ENCODE results near the gene RAP1GAP2. TPM values are rescaled to one million over a fixed set of nuclear protein-coding genes. Genes with fewer than 3 reads are reported as not detected.

The RAP1GAP2 gene
- total and polyA plus RNA-seq, 2 of the 8 experiments (the other 6 are each of a cell fraction or from before 2014, with no cell fraction given), result 24.0 to 63.8 TPM

- Histone ChIP-seq H3K23ac (ENCODE audit: insufficient read length) (no peak overlapping the region), H2BK15ac (ENCODE audit: low read length) (no peak overlapping the region), H4K5ac (ENCODE audit: insufficient read length, low read depth, low read length) (no peak overlapping the region), H2BK5ac (ENCODE audit: low read depth, low read length) (no peak overlapping the region), H3K18ac (ENCODE audit: extremely low read depth, low read length) (no peak overlapping the region), H3K27me3 (replicated peaks in 1 of 4; ENCODE audit: control insufficient read depth in 3 of 4, extremely low read depth in 1 of 4, insufficient read depth in 3 of 4, low read length in 3 of 4) (no peaks in the 10 kb centered on the region), H3K23me2 (ENCODE audit: low read depth, low read length) (no peaks in the 10 kb centered on the region), H3K4me2 (ENCODE audit: insufficient read depth in 1 of 2, low read depth in 2 of 2, low read length in 2 of 2) (no peak overlapping the region), H2AK5ac (ENCODE audit: low read depth, low read length) (no peak overlapping the region), H3K79me2 (ENCODE audit: control insufficient read depth in 1 of 2, insufficient read depth in 2 of 2, low read length in 2 of 2) (peaks cover 0 to 12% of the 10 kb centered on the region in 2 experiments; a peak in 1 of 4 replicates), H2BK20ac (ENCODE audit: low read length) (no peak overlapping the region), H2AFZ (ENCODE audit: low read length) (no peak overlapping the region), H4K20me1 (replicated peaks in 1 of 2; ENCODE audit: control insufficient read depth in 1 of 2, insufficient read depth in 2 of 2, low read length in 2 of 2) (peaks cover 6 to 13% of the 10 kb centered on the region in 2 experiments), H2BK12ac (ENCODE audit: low read depth, low read length) (no peak overlapping the region), H3K4me1 (replicated peaks in 1 of 4; ENCODE audit: control insufficient read depth in 3 of 4, insufficient read depth in 4 of 4, low read length in 3 of 4) (peaks cover 0 to 3% (median 0%) of the 10 kb centered on the region in 4 experiments; a peak in 1 of 7 replicates), H3K27ac (ENCODE audit: low read depth, low read length) (no peak overlapping the region), H3K36me3 (ENCODE audit: control insufficient read depth in 2 of 4, insufficient read depth in 4 of 4, low read length in 3 of 4) (no peaks in the 10 kb centered on the region), H3K79me1 (ENCODE audit: low read depth, low read length) (peaks cover 11% of the 10 kb centered on the region), H3K14ac (ENCODE audit: insufficient read length) (no peak overlapping the region), H4K8ac (ENCODE audit: extremely low read depth, insufficient read depth, low read length) (peak overlapping the region; percentile 51), H3K4me3 (ENCODE audit: extremely low read depth in 1 of 4, insufficient read depth in 2 of 4, low read depth in 3 of 4, low read length in 4 of 4) (no peak overlapping the region), H3K4ac (replicated peaks; ENCODE audit: insufficient read length, low read depth, low read length) (no peak overlapping the region), H3K9ac (replicated peaks in 1 of 4; ENCODE audit: extremely low read depth in 1 of 4, low read depth in 3 of 4, low read length in 3 of 4) (no peak overlapping the region), H3K56ac (replicated peaks; ENCODE audit: insufficient read length, low read depth, low read length) (no peak overlapping the region), H4K91ac (replicated peaks; ENCODE audit: insufficient read length, low read length) (no peak overlapping the region), H2BK120ac (replicated peaks; ENCODE audit: low read depth, low read length) (no peak overlapping the region), H3K9me3 (ENCODE audit: insufficient read depth in 2 of 2, low read depth in 1 of 2, low read length in 1 of 2) (no peaks in the 10 kb centered on the region)
- no peak for DNase-seq (ENCODE audit: low read depth in 1 of 2, low spot score in 2 of 2)
- CTCF ChIA-PET (ENCODE audit: partially characterized antibody), result interaction anchor here (0.8 to 1.7 kb wide), 4 partner anchors 12 to 120 kb away, joined by 3 to 7 read pairs (median 4); no protein-coding TSS in a partner anchor
- POLR2A ChIA-PET (ENCODE audit: partially characterized antibody), result interaction anchor here (1.0 kb wide), 1 partner anchor 23 kb away, joined by 3 read pairs; no protein-coding TSS in a partner anchor
- WGBS, 2 experiments (ENCODE audit: extremely low coverage in 1 of 2, insufficient coverage in 1 of 2, insufficient read length in 1 of 2, insufficient replicate concordance in 2 of 2, low coverage in 1 of 2, low lambda C conversion rate in 2 of 2, missing lambda C conversion rate in 1 of 2), result 75% methylated on average over 16 of the region's 19 CpGs; no CpG with 5 or more reads in 1 of the 2 experiments
- no peak for FAIRE-seq
- TF ChIP-seq CTBP2 (IDR thresholded peaks at IDR 0.05; ENCODE audit: borderline replicate concordance, insufficient read depth, insufficient read length, low read length) (no peak), SRF (IDR thresholded peaks at IDR 0.05; ENCODE audit: low read depth, low read length) (no peak), POLR2A (IDR thresholded peaks at IDR 0.05; ENCODE audit: control extremely low read depth in 1 of 2, low read depth in 2 of 2, low read length in 2 of 2) (no peak), POLR2AphosphoS5 (IDR thresholded peaks at IDR 0.05; ENCODE audit: low read depth, low read length) (no peak), RXRA (IDR thresholded peaks at IDR 0.05; ENCODE audit: insufficient read depth, low read depth, low read length) (no peak), SP2 (IDR thresholded peaks at IDR 0.05; ENCODE audit: low read length) (no peak), JUN (IDR thresholded peaks at IDR 0.05; ENCODE audit: low read depth, low read length) (no peak), KDM1A (IDR thresholded peaks at IDR 0.05; ENCODE audit: borderline replicate concordance, low read length) (no peak), FOSL1 (IDR thresholded peaks at IDR 0.05; ENCODE audit: insufficient read depth, low read depth, low read length) (no peak), BACH1 (IDR thresholded peaks at IDR 0.05; ENCODE audit: low read length) (no peak), BRCA1 (IDR thresholded peaks at IDR 0.05; ENCODE audit: low read depth, low read length) (no peak), KDM5A (IDR thresholded peaks at IDR 0.05; ENCODE audit: low read length) (no peak)
- TF ChIP-seq, protein P1, sequence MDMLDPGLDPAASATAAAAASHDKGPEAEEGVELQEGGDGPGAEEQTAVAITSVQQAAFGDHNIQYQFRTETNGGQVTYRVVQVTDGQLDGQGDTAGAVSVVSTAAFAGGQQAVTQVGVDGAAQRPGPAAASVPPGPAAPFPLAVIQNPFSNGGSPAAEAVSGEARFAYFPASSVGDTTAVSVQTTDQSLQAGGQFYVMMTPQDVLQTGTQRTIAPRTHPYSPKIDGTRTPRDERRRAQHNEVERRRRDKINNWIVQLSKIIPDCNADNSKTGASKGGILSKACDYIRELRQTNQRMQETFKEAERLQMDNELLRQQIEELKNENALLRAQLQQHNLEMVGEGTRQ (IDR thresholded peaks at IDR 0.05; ENCODE audit: low read length), result no peak
Observed at GRCh38 chr17:2948721-2949468, 152.7 kb downstream of the RAP1GAP2 start.
